GM19023 (cell line): ENCODE results near the gene C1GALT1C1L.
"Not testable (repeated sequence)": the region's sequence is repeated elsewhere in the genome, so short reads cannot be mapped to it uniquely, and the experiment has no call there.

ENCODE experiments used
- ATAC-seq: cut with Tn5 transposase; IDR thresholded peaks from one replicate; pipeline ENCODE4 v1.9.1; 2021; ENCODE audit warnings: mild to moderate bottlenecking, moderate library complexity; ENCODE audit not compliant: unreplicated experiment

Gene C1GALT1C1L

DNA sequence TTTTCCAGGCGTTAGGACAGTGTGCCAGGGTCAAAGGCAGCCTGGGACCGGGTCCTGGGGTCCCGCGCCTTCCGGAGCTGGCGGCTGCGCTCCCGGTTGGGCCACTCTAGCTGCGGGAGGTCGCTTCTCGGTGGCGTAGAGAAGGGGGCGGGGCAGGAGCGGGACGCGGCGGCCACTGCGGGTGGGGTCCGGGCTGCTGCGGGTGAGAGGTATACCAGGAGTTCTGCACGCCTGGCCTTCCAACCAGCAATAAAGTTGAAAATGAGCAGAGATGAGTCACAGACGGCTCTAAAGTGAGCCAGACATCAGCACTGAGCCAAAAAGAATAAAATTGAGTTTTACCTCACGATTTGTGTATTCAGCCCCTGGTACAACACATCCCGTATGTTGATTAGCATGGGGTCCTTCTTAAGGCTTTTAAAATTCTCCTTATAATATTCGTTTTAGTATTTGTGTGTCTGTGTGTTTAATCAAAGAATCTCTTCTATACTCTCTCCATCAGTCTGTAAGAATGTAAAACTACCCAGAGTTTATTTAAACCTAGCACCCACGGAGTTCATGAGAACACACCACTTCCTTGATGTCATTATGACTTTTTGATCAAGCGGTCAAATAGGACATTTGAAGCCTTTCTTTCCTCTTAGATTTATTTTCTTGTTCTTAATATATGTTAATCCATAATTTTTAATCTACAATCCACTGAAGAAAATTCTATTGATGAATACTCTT lies at the start of gene C1GALT1C1L:
C1GALT1C1L (minus strand) TSS at position 108 of the 729 bp plus-strand sequence; CDS start at position 1, 107 bp downstream.
- ATAC-seq = no peak

GRCh38 chr2:43725711-43726246 lies 49.5 kb upstream of the C1GALT1C1L start:
- ATAC-seq = no peak

GRCh38 chr2:43724728-43725526 lies 48.7 kb upstream of the C1GALT1C1L start:
- ATAC-seq = no peak

DNA sequence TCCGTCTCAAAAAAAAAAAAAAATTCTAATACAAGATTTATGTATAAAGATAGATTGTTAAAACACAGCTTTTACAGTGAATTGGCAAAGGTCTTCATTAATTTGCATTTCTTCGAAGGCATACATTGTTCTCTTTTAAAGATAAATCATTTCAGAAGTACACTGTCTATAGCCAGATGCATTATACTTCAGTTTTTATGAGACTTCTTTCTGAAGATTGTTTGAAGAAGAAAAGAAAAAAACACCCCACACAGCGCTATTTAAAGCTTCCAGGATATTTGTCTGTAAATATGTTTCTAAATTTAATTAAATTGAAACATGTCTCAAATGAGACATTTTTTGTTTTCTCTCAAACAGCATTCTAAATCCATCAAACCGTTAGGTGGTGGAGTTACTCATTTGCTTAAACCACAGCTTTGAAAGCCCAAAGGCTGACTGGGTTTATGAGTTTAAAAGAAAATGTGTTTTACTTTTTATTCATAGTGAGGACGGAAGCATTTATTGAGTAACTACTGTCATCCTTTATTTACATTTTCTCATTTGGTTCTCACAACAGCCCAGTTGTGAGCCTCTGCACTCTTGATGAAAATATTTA lies 42.4 kb upstream of the C1GALT1C1L start:
- peak; percentile 77 for ATAC-seq

- ATAC-seq = no peak
These were observed 41.1 kb upstream of the C1GALT1C1L start for GRCh38 chr2:43717322-43717721.

- no peak for ATAC-seq
These were observed 39.3 kb upstream of the C1GALT1C1L start for GRCh38 chr2:43715300-43716098.

DNA sequence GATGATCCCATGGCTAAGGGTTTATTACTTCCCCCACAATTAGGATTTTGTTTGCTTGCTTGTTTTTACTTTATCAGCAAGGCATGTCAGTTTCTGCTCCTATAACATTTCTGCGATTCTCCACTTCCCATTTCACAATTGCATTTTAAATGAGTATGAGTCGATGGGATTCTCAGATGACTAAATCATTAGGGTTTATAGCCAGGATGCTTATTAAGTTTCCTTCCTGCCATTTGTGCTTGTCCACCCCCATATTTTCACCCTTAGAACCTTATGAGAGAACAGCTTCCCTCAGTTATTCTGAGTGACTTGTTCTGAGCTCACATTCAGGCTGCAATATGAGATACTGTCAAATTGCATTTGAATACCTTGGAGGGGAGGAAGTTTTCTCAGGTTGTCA lies 37.9 kb upstream of the C1GALT1C1L start:
- no peak for ATAC-seq

DNA sequence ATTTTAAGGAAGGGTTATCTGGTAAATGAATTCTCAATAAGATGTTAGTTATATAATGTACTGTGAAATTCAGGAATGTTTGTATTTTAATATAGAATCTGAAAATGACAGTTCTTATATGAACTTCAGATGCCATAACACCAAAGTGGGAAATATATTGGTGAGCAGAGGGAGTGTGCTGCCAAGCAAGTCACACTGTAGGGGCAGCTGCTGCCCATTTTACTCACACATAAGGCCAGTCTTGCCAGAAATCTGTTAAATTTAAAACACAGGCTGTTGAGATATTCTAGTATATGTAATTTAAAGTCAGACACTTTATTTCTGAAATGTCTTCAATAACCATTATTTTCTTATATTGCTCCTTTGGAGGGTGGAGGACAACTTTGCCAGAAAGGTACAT lies 34.6 kb upstream of the C1GALT1C1L start:
- ATAC-seq = no peak

DNA sequence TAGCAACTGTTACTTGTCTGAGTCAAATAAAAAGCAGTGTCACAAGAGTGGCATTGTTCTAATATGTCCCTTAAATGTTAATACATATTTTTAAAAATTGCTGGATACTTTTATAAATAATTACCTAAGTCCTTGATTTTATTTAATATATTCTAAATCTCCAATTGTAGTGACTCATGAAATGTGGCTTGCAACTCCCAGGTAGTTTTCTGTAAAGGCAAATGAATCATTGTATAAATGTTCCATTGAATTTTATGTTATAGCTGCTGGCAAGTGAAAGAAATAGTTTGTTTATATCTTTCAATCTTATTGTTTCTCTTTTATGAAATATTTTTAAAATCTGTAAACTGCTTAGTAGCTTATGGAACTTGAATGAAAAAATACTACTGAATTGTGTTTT lies 32.7 kb upstream of the C1GALT1C1L start:
- no peak for ATAC-seq

- ATAC-seq = no peak
These were observed 31.9 kb upstream of the C1GALT1C1L start for GRCh38 chr2:43708178-43708577.

GRCh38 chr2:43707255-43708015 lies 31.2 kb upstream of the C1GALT1C1L start:
- no peak for ATAC-seq

DNA sequence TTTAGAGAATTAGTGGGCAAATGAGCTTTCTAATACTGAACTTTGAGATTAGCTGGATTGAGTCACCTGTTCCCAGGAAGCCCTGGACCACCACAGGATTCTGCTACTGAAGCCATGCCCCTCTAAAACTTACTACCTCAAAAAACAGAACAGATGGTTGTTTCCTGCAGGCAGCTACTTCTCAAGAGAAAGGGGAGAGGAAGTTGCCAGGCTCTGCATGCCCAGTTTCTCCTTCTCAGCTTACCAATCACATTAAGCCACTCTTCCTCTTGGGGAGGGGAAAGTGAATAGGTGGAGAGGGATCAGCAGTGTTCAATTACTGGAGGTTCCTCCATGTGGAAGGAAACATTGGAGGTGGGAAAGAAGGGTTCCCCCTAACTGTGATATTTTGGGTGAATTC lies 24.9 kb upstream of the C1GALT1C1L start:
- no peak for ATAC-seq

GRCh38 chr2:43699761-43700160 lies 23.5 kb upstream of the C1GALT1C1L start:
- ATAC-seq = no peak

DNA sequence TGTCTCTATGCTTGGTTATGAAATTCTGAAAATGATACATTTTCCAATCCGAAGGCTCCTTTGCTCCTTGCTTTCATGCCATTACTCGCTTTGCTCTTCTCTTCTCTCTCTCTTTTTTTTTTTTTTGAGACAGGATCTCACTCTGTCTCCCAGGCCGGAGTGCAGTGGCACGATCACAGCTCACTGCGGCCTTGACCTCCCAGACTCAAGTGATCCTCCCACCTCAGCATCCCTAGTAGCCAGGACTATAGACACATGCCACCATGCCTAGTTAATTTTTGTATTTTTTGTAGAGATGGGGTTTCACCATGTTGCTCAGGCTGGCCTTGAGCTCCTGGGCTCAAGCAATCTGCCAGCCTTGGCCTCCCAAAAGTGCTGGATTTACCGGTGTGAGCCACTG lies 21.9 kb upstream of the C1GALT1C1L start:
- not testable (repeated sequence) for ATAC-seq

GRCh38 chr2:43692428-43692994 lies 16.3 kb upstream of the C1GALT1C1L start:
- no peak for ATAC-seq

GRCh38 chr2:43689999-43690398 lies 13.8 kb upstream of the C1GALT1C1L start:
- ATAC-seq = no peak

DNA sequence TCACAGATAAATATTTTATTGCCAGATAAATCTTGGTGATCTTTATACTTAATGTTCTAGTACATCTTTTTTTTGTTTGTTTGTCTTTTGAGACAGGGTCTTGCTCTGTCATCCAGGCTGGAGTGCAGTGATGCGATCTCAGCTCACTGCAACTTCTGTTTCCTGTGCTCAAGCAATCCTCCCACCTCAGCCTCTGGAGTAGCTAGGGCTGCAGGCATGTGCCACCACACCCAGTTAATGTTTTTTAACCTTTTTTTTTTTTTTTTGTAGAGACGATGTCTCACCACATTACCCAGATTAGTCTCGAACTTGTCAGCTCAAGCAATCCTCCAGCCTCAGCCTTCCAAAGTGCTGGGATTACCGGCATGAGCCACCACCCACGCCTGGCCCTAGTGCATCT lies 9.1 kb upstream of the C1GALT1C1L start:
- no peak for ATAC-seq

GRCh38 chr2:43677783-43678182 lies 1.6 kb upstream of the C1GALT1C1L start:
- ATAC-seq = not testable (repeated sequence)

GRCh38 chr2:43675646-43676321 lies 445 bp downstream of the C1GALT1C1L start:
- ATAC-seq = no peak
